GM18868 (cell line): ENCODE data around the gene AACS.
A peak's percentile ranks its signal among the peaks of the same experiment; 100 is the strongest.
"Not testable (repeated sequence)": the region's sequence is repeated elsewhere in the genome, so short reads cannot be mapped to it uniquely, and the experiment has no call there.

Experiments
- ATAC-seq: cut with Tn5 transposase; IDR thresholded peaks from one replicate; pipeline ENCODE4 v1.9.1; 2021; ENCODE audit warnings: mild to moderate bottlenecking, moderate library complexity; ENCODE audit not compliant: unreplicated experiment

Gene AACS

GRCh38 chr12:125090437-125090836 is 25.2 kb downstream of the AACS start:
- no peak for ATAC-seq

DNA sequence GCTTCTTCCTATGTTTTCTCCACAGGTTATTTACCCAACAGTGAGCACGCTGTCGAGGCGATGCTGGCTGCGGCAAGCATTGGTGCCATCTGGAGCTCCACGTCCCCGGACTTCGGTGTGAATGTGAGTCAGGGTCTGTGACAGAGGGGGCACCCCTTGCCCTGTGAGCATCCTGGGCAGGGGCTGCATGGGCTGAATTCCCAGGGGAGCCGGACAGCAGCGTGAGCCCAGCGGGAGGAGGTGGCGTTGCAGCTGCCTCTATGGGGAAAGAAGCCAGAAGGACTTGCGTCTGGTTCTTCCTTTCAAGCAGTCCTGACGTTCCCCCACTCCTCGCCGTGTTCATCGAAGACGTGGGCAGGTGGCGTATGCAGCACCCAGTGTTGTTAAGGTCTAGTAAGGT is 26.2 kb downstream of the AACS start:
- ATAC-seq: no peak

- no peak for ATAC-seq
These were observed 27.1 kb downstream of the AACS start for GRCh38 chr12:125092108-125092871.

GRCh38 chr12:125092872-125093680 is 27.8 kb downstream of the AACS start:
- no peak for ATAC-seq

DNA sequence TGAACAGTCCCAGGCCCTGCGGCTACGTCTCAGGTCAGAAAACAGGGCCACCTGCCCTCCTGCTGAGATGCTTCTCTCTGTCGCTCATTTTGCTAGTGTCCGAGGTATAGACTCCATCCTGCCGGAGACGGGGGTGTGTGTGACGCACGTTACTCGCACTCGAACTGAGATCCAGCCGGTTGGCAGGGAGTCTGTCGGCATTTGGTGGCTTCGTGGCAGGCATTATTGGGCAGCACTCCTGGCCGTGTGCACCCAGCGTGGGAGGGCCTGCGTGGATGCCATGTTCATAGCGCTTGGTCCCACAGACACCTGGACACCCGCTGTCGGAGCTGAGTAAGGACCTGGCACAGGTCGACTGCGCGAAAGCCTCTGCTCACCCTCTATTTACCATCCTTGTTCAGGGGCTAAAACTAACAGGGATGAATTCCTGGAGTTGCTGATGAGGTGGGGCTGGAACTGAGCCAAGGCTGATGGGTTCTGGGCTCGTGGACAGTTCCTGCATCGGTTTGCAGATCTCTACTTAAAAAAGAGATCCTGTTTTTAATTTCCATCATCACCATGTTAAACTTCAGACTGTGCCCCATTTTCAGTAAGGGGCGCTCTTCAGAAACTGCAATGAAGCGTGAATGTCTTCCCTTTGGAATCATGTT is 28.6 kb downstream of the AACS start:
- no peak for ATAC-seq

DNA sequence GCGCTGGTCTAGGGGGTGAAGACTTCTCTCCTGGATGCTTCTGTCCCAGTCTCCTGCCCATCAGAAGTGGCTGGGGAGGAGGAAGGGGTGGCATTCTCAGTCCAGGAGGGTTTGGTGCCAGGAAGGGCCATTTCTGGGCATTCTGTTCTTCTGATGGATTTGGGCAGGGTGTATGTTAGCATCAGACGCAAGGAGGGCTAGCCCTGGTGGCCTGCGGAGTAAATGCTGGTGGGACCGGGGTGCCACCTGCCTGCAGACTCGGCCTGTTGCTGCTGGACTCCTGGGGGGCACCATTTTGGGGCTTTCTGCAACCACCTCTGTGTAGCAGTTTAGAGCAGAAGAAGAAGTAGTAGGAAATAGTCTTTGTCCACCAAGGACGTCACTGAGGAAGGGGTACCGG is 31.7 kb downstream of the AACS start:
- no peak for ATAC-seq

DNA sequence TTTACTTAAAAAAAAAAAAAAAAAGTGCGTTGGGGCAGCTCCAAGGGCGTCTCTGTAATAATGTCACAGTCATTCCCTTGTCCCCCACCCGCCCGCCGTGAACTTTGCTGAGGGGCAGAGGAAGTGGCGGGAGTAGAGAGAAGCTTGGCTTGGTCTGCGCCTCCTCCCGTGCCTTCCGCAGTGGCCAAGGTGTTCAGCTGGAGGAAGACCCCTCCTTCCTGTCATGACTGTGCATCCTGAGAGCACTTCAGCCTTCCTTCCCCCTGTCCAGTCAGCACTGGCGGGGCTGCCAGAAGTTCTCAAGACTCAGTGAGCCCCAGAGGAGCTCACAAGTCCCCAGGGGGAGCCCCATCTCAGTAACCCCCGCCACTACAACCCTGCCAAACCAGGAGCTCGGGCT is 32.2 kb downstream of the AACS start:
- no peak for ATAC-seq

GRCh38 chr12:125098676-125099408 is 33.6 kb downstream of the AACS start:
- no peak for ATAC-seq

DNA sequence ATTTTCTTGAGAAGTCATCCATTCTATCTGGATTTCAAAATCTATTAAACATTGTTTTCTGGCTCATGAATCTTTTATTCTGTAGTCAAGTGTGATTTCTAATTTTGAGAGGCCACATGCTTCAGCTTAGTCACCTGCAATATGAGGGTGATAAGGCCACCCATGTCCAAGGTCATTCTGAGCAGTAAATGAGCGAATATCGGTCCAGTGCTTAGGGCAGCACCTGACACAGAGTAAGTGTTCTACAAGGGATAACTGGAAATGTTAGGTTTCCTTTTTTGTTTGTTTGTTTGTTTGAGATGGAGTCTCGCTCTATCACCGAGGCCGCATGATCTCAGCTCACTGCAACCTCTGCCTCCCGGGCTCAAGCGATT is 34.2 kb downstream of the AACS start:
- no peak for ATAC-seq

DNA sequence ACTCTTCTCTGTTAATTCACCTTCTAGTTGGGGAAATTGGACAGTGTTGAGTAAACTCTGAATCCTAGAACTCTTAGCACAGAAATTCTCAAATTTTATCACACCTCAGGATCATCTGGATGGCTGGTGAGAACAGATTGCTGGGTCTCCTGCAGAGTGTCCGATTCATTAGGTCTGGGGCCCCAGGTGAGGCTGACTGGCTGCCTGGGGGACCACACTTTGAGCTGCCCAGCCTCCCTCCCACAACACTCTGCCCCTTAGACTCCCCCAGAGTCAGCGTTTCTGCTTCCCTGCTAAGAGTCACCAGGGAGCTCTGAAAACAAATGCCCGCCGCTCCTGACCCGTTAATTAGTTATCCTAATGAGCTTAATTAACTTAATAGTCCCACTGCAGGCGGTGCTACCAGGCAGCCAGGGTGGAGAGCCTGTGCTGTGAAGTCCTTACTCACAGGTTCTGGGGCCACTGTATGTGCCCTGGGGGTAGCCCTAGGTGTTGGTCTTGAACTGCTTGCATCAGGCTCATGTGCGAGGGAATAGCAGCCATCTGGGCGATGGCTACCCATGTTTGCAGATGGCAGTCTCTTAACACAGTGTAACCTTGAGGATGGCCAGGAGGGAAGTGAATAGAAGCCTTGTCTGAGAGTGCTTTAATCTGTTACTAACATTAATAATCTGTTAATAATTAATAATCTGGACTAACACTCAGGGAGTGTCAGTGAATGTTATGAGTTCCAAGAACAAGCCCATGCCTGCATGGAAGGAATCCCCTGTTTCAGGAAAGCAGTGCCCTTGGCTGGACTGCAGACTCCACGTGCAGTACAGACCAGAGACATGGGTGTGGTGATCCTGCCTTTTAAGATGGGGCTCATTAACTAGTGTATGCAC is 35.6 kb downstream of the AACS start:
- no peak for ATAC-seq

GRCh38 chr12:125104982-125105381 is 39.7 kb downstream of the AACS start:
- ATAC-seq: no peak

DNA sequence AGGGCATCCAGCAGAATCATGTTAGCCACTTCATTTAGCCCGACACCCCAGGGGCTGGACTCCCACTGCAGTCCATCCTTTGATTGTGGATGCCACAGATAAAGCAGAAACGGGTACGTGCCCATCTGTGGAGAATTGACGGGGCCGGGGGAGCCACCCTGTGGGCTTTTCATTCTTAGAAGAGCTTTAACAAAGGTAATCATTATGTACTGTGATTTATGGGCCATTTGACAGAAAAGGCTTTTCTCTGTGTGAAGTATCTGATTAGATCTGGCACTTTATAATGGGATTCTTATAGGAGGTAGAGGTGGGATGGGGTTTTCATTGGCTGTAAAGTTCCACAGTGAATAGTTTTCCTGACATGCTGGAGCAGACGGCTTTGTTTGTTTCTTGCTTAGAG is 40.4 kb downstream of the AACS start:
- no peak for ATAC-seq

DNA sequence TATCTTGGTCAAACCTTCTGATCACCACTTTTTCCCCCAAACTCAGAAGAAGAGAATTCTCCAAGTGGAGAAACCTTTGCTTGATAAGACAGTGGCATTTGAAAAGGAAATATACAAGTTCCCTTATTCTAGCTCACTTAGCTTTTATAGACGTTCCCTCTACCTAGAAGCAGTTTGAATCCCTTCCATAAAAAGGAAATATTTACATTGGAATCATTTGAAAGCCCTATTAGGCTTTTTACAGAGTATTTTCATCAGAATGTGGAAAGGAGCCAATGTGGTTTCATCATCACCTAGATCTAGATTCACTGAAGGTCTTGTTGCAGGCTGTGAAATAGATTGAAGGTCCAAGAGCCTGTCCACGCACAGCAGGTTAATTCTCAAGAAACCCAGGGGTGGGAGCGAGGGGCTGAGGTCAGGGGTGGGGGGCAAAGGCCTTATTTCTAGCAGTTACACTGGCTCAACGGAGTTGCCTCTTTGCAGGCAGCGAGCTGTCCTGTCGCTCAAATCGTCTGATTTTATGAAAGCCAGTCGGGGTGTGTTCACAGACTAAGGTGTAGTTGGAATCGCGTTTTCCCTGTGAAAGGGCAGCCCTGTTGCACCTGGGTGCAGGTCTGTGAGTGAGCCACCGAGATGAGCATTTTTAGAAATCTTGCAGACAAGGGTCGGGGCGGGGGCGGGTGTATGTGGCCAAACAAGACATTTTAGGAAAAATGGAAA is 45.6 kb downstream of the AACS start:
- no peak for ATAC-seq

- ATAC-seq: no peak
These were observed 46.2 kb downstream of the AACS start for GRCh38 chr12:125111403-125111802.

DNA sequence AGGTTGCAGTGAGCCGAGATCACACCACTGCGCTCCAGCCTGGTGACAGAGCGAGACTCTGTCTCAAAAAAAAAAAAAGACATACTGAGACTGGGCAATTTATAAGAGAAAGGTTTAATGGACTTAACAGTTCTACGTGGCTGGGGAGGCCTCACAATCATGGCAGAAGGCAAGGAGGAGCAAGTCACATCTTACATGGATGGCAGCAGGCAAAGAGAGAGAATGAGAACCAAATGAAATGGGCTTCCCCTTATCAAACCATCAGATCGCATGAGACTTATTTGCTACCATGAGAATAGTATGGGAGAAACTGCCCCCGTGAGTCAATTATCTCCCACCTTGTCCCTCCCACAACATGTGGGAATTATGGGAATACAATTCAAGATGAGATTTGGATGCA is 47.4 kb downstream of the AACS start:
- ATAC-seq: not testable (repeated sequence)

GRCh38 chr12:125113263-125113662 is 48.0 kb downstream of the AACS start:
- ATAC-seq: no peak

DNA sequence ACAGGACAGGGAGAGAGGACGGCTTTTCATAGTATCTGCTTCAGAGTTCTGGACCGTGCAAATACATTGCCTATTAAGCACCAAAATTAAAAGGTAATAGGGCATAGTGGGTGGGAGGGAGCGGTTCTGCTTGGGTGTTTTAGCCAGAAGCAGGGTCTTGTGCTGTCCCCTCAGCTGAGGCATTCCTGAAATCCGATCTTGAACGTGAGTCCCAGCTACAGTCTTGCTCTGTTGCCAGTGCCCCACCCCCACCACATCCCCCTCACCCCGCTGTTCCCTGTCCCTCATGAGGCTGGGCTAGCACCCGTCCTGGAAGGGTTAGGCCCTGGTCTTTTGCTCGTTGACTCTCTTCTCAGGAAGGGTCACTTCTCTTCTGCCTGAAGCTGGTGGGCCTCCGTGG is 48.6 kb downstream of the AACS start:
- no peak for ATAC-seq

- peak; percentile 89 for ATAC-seq
These were observed 49.3 kb downstream of the AACS start for GRCh38 chr12:125114365-125115141.

DNA sequence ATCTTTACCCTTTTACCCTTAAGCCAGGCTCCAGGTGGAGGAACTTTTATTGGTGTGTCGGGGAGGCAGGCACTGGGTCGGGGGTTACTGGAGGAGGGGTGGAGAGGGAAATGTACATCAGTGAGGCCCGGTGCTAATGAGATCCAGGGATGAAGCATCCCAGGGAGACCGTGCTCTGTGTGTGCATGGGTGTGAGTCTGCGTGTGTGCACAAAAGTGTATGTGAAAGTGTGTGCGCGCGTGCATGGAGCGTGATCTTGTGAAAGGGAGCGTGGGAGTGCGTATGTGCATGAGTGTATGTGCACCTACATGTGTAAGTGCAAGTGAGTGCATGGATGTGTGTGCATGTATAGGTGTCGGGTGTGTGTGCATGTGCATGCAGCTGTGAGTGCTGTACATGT is 55.3 kb downstream of the AACS start:
- no peak for ATAC-seq
